DND-41 (cell line): ENCODE results near the gene NKD1.

Source experiments
- ATAC-seq: fragments of 200-7000 bp; cut with Tn5 transposase; 3 replicates; pipeline ENCODE4 v1.9.1; 2021; ENCODE audit warnings: low read depth; ENCODE audit not compliant: insufficient read depth
- DNase-seq: peaks from one replicate; pipeline ENCODE4 v3.0.0-alpha.2; 2020
- H2AFZ ChIP-seq: 2 replicates; pipeline ENCODE4 v1.6.0; 2012; ENCODE audit warnings: low read depth, low read length
- H3K27ac ChIP-seq: 2 replicates; pipeline ENCODE4 v1.5.1; 2012; ENCODE audit warnings: low read length, inconsistent platforms
- H3K27me3 ChIP-seq: fragments of 200-600 bp; sonication (generic); 2 replicates; pipeline ENCODE4 v1.6.0; 2012; ENCODE audit warnings: low read length, mild to moderate bottlenecking, inconsistent platforms; ENCODE audit not compliant: insufficient read depth, poor library complexity
- H3K36me3 ChIP-seq: 2 replicates; pipeline ENCODE4 v1.5.1; 2012; ENCODE audit warnings: low read length, inconsistent platforms; ENCODE audit not compliant: insufficient read depth
- H3K4me1 ChIP-seq: 2 replicates; pipeline ENCODE4 v1.5.1; 2012; ENCODE audit warnings: mild to moderate bottlenecking, low read length; ENCODE audit not compliant: insufficient read depth
- H3K4me2 ChIP-seq: 2 replicates; pipeline ENCODE4 v1.6.0; 2012; ENCODE audit warnings: mild to moderate bottlenecking, moderate library complexity, low read length, inconsistent platforms; ENCODE audit not compliant: insufficient read depth
- H3K4me3 ChIP-seq, 2 experiments: fragments of 200-600 bp in 1 of 2; shearing (Covaris generic) in 1 of 2; 2 replicates each; pipeline ENCODE4 v1.5.1; 2012 to 2016; ENCODE audit warnings: inconsistent platforms in 2 of 2, low read length in 2 of 2, mild to moderate bottlenecking in 2 of 2, low read depth in 1 of 2, moderate library complexity in 1 of 2
- H3K79me2 ChIP-seq: 2 replicates; pipeline ENCODE4 v1.6.0; 2012; ENCODE audit warnings: low read length, inconsistent platforms; ENCODE audit not compliant: insufficient read depth
- H3K9ac ChIP-seq: 2 replicates; pipeline ENCODE4 v1.6.0; 2012; ENCODE audit warnings: low read depth, mild to moderate bottlenecking, inconsistent platforms, low read length, moderate library complexity
- H3K9me3 ChIP-seq: 2 replicates; pipeline ENCODE4 v1.5.1; 2012; ENCODE audit warnings: low read length, moderate library complexity, mild to moderate bottlenecking, inconsistent platforms; ENCODE audit not compliant: insufficient read depth, severe bottlenecking
- H4K20me1 ChIP-seq: 2 replicates; pipeline ENCODE4 v1.6.0; 2012; ENCODE audit warnings: low read length; ENCODE audit not compliant: insufficient read depth
- CTCF ChIP-seq: IDR thresholded peaks from 2 replicates; pipeline ENCODE4 v1.5.1; 2012; ENCODE audit warnings: borderline replicate concordance, low read length, moderate library complexity, mild to moderate bottlenecking; ENCODE audit not compliant: poor library complexity, severe bottlenecking; ENCODE audit errors: extremely low read depth
- EZH2 ChIP-seq: IDR thresholded peaks from 3 replicates; pipeline ENCODE4 v1.6.1; 2012; ENCODE audit warnings: borderline replicate concordance, low read depth, mild to moderate bottlenecking, moderate library complexity, low read length, inconsistent platforms; ENCODE audit not compliant: severe bottlenecking

Gene NKD1

GRCh38 chr16:50594308-50595260, 46.4 kb downstream of the NKD1 start:
- H3K4me1 ChIP-seq: no peaks in the 10 kb centered on the region
- H3K4me3 ChIP-seq: no peak overlapping the region
- H3K9me3 ChIP-seq: no peaks in the 10 kb centered on the region
- no peaks in the 10 kb centered on the region for H3K36me3 ChIP-seq
- H2AFZ ChIP-seq: no peak overlapping the region
- DNase-seq: no peak
- no peak overlapping the region for H3K4me2 ChIP-seq
- H3K79me2 ChIP-seq: no peaks in the 10 kb centered on the region
- H3K27ac ChIP-seq: no peak overlapping the region
- no peak overlapping the region for H3K9ac ChIP-seq
- no peak for TF ChIP-seq CTCF
- TF ChIP-seq EZH2: no peak
- H3K27me3 ChIP-seq: peaks cover 2% of the 10 kb centered on the region
- H4K20me1 ChIP-seq: no peaks in the 10 kb centered on the region
- ATAC-seq: no peak

GRCh38 chr16:50595859-50596258, 47.7 kb downstream of the NKD1 start:
- no peak overlapping the region for H3K4me2 ChIP-seq
- H4K20me1 ChIP-seq: no peaks in the 10 kb centered on the region
- H3K9me3 ChIP-seq: no peaks in the 10 kb centered on the region
- H3K36me3 ChIP-seq: no peaks in the 10 kb centered on the region
- H3K4me1 ChIP-seq: no peaks in the 10 kb centered on the region
- peaks cover 2% of the 10 kb centered on the region for H3K27me3 ChIP-seq
- no peak for TF ChIP-seq EZH2
- no peak for TF ChIP-seq CTCF
- no peak overlapping the region for H3K9ac ChIP-seq
- H3K27ac ChIP-seq: no peak overlapping the region
- ATAC-seq (no peak), DNase-seq (no peak)
- H3K4me3 ChIP-seq: no peak overlapping the region
- no peaks in the 10 kb centered on the region for H3K79me2 ChIP-seq
- H2AFZ ChIP-seq: no peak overlapping the region

GRCh38 chr16:50596762-50597450, 48.7 kb downstream of the NKD1 start:
- Histone ChIP-seq H3K9ac (no peak overlapping the region), H3K27me3 (peaks cover 2% of the 10 kb centered on the region), H3K79me2 (no peaks in the 10 kb centered on the region), H3K4me2 (no peak overlapping the region), H3K9me3 (no peaks in the 10 kb centered on the region), H3K4me1 (no peaks in the 10 kb centered on the region), H4K20me1 (no peaks in the 10 kb centered on the region), H3K27ac (no peak overlapping the region), H3K36me3 (no peaks in the 10 kb centered on the region), H2AFZ (no peak overlapping the region), H3K4me3 (no peak overlapping the region)
- no peak for TF ChIP-seq CTCF
- no peak for TF ChIP-seq EZH2
- no peak for DNase-seq
- ATAC-seq: no peak
